ENCODE results near the gene ZC3H7B.
"Not testable (repeated sequence)": the region's sequence is repeated elsewhere in the genome, so short reads cannot be mapped to it uniquely, and the experiment has no call there.

The ZC3H7B gene

GRCh38 chr22:41367680-41368542 lies 66.6 kb downstream of the ZC3H7B start:
- DNase-seq (ENCODE audit: low read depth, low spot score) = no peak
- H3K27ac ChIP-seq = no peak overlapping the region

GRCh38 chr22:41368543-41369423 lies 67.5 kb downstream of the ZC3H7B start:
- no peak overlapping the region for H3K27ac ChIP-seq
- DNase-seq (ENCODE audit: low read depth, low spot score) = no peak

- no peak overlapping the region for H3K27ac ChIP-seq
- DNase-seq (ENCODE audit: low read depth, low spot score) = no peak
Observed at GRCh38 chr22:41369424-41369745, 68.1 kb downstream of the ZC3H7B start.

DNA sequence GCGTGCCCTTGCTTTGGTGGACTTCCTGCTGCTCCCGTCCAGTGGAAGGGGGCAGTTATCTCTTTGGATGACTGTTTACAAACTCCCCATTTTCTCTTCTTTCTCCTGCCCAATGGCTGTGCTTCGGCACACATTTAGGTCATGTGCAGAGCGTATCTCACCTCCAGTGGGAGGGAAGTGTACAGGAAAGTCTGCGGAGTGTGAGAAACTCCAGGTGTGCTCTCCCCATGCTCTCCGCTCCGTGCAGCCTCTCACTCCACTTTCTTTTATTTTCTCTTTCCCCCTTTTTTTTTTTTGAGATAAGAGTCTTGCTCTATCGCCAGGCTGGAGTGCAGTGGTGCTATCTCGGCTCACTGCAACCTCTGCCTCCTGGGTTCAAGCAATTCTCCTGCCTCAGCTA lies 68.5 kb downstream of the ZC3H7B start:
- DNase-seq (ENCODE audit: low read depth, low spot score) = no peak
- no peak overlapping the region for H3K27ac ChIP-seq

GRCh38 chr22:41377846-41378245 lies 76.5 kb downstream of the ZC3H7B start:
- H3K27ac ChIP-seq = no peak overlapping the region
- DNase-seq (ENCODE audit: low read depth, low spot score) = no peak

DNA sequence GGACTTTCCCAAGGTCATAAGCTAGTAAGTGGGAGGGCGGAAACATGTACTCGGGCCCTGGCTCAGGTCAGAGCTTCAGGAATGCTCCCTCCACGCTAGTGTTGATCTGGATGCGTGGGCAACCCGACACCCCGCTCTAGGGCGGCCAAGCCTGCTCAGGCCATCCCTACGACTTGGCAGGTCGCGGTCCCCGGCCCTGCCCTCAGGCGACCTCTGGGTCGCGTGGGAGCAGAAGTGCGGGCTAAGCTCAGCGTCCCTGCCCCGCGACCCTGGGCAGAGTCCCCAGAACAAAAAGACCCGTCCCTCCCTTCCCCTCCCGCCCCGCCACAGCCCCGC lies 79.6 kb downstream of the ZC3H7B start:
- no peak for DNase-seq (ENCODE audit: low read depth, low spot score)
- H3K27ac ChIP-seq = peak overlapping the region; percentile 94

GRCh38 chr22:41381329-41382097 lies 80.2 kb downstream of the ZC3H7B start, which contains the start of gene TEF:
Gene TEF, plus strand, starts transcription at chr22:41381942. Its CDS starts 103 bp downstream, at chr22:41382045.
- DNase-seq (ENCODE audit: low read depth, low spot score) = peak; percentile 94
- H3K27ac ChIP-seq = peak within 1 kb of the TSS; percentile 94

DNA sequence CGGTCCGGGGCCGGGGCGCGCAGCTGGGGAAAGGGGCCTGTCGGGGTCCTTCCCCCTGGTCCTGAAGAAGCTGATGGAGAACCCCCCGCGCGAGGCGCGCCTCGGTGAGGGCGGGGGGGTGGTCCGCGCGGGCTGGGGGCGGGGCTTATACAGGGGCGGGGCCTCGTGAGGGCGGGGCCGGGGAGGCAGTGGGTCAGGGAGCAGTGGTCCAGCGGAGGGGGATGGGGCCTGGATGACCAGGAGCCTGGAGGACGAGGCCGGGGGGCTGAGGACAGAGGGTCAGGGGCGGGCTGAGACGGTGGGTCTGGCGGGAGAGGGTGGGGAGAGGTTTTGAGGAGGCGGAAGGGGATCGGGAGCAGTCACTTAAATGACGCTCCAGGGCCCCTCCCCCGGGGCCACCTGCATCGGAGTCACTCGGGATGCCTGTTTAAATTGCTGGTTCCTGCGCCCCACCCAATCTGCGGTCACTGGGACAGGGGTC lies 80.8 kb downstream of the ZC3H7B start:
- no peak for DNase-seq (ENCODE audit: low read depth, low spot score)
- peak overlapping the region; percentile 94 for H3K27ac ChIP-seq

DNA sequence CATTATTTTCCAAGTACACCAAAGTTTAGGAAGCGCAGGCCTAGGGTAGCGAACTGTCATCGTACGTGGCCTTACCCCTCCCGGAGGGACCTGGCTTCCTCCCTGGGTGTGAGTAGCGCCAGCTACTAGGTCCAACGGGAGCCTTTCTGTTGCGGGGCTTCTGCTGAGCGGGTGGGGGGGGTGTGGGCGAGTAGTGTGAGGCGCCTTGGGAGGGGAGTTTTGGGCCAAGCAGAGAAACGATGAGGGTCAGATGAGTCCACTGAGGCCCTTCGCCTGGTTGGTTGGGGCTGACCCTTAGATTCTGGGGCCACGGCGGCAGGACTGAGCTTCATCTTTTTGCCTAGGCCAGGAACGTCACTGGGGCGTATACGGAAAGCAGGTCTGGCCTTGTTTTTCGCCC lies 81.3 kb downstream of the ZC3H7B start:
- DNase-seq (ENCODE audit: low read depth, low spot score) = no peak
- H3K27ac ChIP-seq = peak overlapping the region; percentile 94

GRCh38 chr22:41383085-41383484 lies 81.8 kb downstream of the ZC3H7B start:
- H3K27ac ChIP-seq = peak overlapping the region; percentile 94
- DNase-seq (ENCODE audit: low read depth, low spot score) = no peak

DNA sequence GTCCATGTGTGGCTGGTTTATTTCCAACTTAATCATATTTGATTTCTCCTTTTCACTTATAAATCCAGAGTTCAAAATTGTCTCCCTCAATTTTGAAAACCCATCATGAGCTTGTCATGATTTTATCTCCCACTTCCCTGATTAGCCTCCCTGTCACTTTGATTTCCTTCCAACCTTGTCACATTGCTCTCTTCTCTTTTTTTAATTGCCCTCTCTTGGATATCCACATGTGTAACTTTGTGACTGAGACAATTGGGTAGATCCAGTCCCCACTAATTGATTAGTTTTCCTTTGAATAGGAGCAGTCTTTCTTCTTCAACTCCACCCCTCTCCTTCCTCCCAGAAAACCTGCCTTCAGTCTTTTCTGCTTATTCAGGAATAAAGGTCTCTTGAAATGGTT lies 82.8 kb downstream of the ZC3H7B start:
- H3K27ac ChIP-seq = no peak overlapping the region
- DNase-seq (ENCODE audit: low read depth, low spot score) = no peak

- no peak for DNase-seq (ENCODE audit: low read depth, low spot score)
- H3K27ac ChIP-seq = no peak overlapping the region
Observed at GRCh38 chr22:41387341-41387740, 86.0 kb downstream of the ZC3H7B start.

GRCh38 chr22:41394012-41394356 lies 92.7 kb downstream of the ZC3H7B start:
- DNase-seq (ENCODE audit: low read depth, low spot score) = no peak
- H3K27ac ChIP-seq = no peak overlapping the region

GRCh38 chr22:41395531-41396240 lies 94.4 kb downstream of the ZC3H7B start:
- no peak overlapping the region for H3K27ac ChIP-seq
- no peak for DNase-seq (ENCODE audit: low read depth, low spot score)

GRCh38 chr22:41397143-41397811 lies 96.0 kb downstream of the ZC3H7B start:
- DNase-seq (ENCODE audit: low read depth, low spot score) = no peak
- no peak overlapping the region for H3K27ac ChIP-seq

- no peak overlapping the region for H3K27ac ChIP-seq
Observed at GRCh38 chr22:41398921-41399320, 97.6 kb downstream of the ZC3H7B start.

DNA sequence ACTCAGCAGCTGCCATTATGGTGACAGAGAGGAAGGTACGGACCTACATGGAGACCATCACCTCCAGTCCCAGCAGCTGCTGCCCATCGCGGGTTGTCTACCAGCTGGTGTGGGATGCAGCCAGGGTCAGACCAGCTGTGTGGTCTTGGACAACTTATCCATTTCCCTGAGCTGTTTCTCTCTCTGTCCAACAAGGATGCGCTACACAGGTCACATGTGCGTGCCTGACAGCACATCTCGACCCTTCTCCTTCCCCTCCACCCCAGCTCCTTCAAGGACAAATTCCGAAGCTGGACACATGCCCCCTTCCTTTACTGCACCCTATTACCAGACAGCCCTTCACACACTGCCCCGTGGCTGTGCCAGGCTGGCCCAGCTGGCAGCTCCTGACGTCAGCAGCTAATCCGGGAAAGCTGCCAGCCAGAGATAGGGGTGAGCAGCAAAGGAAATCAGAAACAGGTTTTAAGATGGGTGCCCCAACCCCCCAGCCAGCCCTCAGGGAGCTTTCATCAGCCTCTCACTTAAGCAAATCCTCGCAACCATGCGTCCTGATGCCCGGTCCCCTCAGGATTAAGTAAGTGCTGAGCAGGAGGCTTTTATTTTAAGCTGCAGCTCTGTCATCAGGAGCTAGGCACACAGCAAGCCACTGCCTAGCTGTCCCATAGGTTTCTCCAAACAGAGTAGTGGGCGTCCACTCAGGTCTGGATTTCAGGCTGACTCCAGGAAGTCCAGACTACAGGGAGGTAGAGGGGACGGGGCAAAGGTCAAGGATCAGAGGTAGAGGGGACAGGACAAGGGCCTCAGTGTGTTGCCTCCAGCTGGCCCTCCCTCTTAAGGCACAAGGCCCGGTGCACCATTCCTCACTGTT lies 100.7 kb downstream of the ZC3H7B start:
- H3K27ac ChIP-seq = no peak overlapping the region
- peak; percentile 52 for DNase-seq (ENCODE audit: low read depth, low spot score)

More at GRCh38 chr22:41398921-41399320, 97.6 kb downstream of the ZC3H7B start:
- no peak for DNase-seq (ENCODE audit: low read depth, low spot score)

GRCh38 chr22:41402851-41403250 lies 101.5 kb downstream of the ZC3H7B start:
- not testable (repeated sequence) for H3K27ac ChIP-seq; DNase-seq (ENCODE audit: low read depth, low spot score)
